Neural progenitor cell (in vitro differentiated cells): Measurements from ENCODE around the gene STRN.

Experiments used
- EZH2 ChIP-seq: fragments of 200-600 bp; sonication (generic); IDR thresholded peaks from 2 replicates; pipeline ENCODE4 v1.6.1; 2017; ENCODE audit warnings: antibody characterized with exemption, mild to moderate bottlenecking, moderate library complexity
- EZH2phosphoT487 ChIP-seq: fragments of 200-600 bp; sonication (generic); IDR thresholded peaks from 2 replicates; pipeline ENCODE4 v1.6.1; 2017; ENCODE audit warnings: antibody characterized with exemption
- TF ChIP-seq, protein P1 (sequence below): fragments of 200-600 bp; sonication (generic); IDR thresholded peaks from 2 replicates; pipeline ENCODE4 v1.5.1; 2017; ENCODE audit warnings: antibody characterized with exemption, mild to moderate bottlenecking

GRCh38 chr2:36886664-36887063 lies 79.7 kb downstream of the STRN start:
- TF ChIP-seq EZH2 = no peak
- TF ChIP-seq, protein P1, sequence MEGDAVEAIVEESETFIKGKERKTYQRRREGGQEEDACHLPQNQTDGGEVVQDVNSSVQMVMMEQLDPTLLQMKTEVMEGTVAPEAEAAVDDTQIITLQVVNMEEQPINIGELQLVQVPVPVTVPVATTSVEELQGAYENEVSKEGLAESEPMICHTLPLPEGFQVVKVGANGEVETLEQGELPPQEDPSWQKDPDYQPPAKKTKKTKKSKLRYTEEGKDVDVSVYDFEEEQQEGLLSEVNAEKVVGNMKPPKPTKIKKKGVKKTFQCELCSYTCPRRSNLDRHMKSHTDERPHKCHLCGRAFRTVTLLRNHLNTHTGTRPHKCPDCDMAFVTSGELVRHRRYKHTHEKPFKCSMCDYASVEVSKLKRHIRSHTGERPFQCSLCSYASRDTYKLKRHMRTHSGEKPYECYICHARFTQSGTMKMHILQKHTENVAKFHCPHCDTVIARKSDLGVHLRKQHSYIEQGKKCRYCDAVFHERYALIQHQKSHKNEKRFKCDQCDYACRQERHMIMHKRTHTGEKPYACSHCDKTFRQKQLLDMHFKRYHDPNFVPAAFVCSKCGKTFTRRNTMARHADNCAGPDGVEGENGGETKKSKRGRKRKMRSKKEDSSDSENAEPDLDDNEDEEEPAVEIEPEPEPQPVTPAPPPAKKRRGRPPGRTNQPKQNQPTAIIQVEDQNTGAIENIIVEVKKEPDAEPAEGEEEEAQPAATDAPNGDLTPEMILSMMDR = no peak
- no peak for TF ChIP-seq EZH2phosphoT487
